EH (cell line): Measurements from ENCODE around the gene KCNQ5.

Experiments
- DNase-seq: peaks from one replicate; pipeline ENCODE4 v3.0.0-alpha.2; 2015; ENCODE audit warnings: low read depth

The KCNQ5 gene

GRCh38 chr6:72676995-72677394 is 55.1 kb downstream of the KCNQ5 start:
- DNase-seq: no peak

- no peak for DNase-seq
Measured at GRCh38 chr6:72677740-72678139, 55.9 kb downstream of the KCNQ5 start.

GRCh38 chr6:72683797-72684196 is 61.9 kb downstream of the KCNQ5 start:
- DNase-seq: no peak

DNA sequence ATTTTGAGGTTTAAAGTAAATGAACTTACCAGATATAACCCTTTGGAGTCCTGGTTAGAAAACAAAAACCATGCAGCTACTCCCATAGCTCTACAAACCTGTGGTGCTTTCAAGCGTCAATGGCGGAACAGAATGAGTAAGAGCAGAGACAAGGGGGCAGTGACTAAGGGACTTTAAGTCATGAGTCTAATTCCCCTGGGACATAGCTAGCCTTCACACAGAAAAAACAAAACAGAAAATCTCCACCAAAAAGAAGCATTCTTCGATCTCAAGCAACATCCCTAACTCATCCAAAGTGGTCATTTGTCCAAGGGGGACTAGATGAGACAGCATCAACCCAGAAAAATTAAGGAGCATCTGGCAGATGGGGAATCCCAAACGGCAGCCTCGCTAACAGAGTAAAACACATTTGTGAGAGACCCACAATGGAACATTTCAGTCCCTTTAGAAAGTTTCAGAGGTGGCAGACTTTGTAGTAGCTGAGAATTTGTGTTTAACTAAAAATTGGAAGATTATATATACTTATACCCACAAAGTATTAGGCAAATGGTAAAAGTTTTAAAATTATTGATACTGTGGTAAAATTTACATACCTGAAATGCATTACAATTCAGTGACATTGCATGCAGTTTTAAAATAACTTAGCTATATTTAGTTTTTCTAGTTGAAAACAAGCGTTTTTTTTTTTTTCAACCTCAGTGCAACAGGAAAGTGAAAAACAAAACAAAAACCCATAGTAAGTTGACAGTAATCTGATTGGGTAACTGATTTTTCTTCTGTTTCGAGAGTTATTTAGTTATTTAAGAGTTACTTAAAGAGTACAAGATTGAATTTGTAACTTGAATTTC is 67.5 kb downstream of the KCNQ5 start:
- peak; percentile 6 for DNase-seq

DNA sequence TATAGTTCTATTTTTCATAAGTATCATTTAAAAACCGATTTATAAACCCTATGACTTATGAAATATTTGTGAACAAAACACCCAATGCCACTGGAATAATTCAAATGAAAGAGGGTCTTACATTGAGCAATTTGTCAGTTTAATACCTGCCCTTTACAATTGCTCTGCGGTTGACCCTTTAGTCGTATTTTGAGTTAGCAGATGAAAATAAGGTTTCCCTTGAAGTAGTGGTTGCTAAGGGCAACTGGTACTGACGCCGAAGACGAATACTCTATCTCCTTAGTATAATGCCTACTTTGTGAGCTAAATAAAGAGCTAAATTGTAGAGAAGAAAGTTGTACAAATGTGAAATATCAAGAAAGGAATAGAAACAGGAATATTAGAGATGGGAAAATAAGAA is 69.4 kb downstream of the KCNQ5 start:
- DNase-seq: no peak

GRCh38 chr6:72696055-72696454 is 74.2 kb downstream of the KCNQ5 start:
- DNase-seq: no peak

- DNase-seq: peak; percentile 22
Measured at GRCh38 chr6:72699159-72699558, 77.3 kb downstream of the KCNQ5 start.

DNA sequence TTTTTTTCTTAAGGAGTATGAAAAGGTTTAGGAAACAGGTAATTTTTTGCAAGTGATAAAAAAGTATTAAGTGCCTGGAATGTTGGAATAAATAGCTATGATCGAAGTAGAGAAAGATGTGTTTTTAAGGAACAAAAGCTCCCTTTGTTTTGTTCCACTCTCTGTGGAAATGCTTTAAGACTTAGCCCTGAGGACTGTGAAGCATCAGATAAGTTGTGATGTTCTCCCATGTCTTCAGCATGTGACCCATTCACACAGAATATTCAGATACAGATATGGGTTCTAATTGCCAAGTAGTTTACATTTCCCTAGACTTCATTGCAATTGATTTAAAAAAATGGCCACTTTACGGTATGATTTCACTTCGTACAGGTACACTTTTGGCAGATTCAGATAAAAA is 80.6 kb downstream of the KCNQ5 start:
- DNase-seq: no peak

DNA sequence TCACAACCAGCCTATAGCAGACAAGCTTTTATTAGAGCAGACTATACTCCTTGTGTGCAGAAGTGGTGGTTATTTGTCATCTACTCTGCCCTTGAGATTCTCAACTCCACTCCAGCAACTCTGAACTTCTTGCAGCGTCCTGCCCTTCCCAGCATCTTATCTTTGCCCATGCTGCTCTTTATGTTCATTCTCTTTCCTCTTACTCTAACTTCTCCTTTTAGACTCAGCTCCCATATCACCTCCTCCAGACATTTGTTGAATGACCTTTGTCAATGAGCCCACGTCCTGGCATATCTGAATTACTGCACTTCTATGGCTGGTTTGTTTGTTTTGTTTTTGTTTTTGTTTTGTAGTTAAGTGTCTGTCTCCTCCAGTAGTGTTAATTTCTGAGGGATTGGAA is 81.2 kb downstream of the KCNQ5 start:
- DNase-seq: no peak

GRCh38 chr6:72704979-72705378 is 83.1 kb downstream of the KCNQ5 start:
- no peak for DNase-seq

- DNase-seq: peak; percentile 47
Measured at GRCh38 chr6:72709431-72709830, 87.6 kb downstream of the KCNQ5 start.

DNA sequence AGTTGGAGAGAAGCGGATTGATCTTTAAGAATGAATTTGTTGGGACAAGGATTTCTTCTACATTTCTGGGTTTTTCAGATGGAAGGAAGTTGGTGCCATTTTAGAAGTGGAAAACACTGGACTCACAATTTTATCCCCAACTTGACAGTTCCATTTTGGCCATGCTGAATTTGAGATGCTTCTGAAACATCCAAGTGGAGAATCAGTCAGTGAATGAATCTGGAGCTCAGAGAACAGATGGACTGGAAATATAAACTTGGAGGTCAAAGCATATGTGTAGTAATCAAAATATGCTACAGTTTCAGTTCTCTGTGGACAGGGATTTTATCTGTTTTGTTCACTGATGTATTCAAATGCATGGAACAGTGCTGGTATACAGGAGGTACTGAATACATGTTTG is 89.9 kb downstream of the KCNQ5 start:
- no peak for DNase-seq

- no peak for DNase-seq
Measured at GRCh38 chr6:72712910-72713309, 91.0 kb downstream of the KCNQ5 start.

GRCh38 chr6:72715119-72715518 is 93.3 kb downstream of the KCNQ5 start:
- no peak for DNase-seq

GRCh38 chr6:72716916-72717315 is 95.1 kb downstream of the KCNQ5 start:
- DNase-seq: no peak

DNA sequence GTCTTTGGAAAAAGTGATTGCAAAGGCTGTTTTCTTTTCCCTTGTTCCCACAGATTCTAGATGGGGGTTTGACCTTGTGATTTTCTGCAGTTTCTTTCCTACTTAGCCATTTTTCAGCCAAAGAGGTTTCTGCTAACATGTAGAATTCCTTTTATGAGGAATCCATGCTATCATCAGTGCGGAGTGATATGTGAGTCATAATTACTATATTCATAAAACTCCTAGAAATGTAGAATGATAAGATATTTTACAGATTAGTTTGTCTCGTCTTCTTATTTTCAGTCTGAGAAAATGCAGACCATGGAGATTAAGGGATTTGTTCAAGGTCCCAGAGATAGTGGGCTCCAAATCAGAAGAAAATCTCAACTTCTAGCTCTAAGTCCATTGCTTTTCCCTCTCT is 98.6 kb downstream of the KCNQ5 start:
- peak; percentile 69 for DNase-seq

GRCh38 chr6:72721346-72721745 is 99.5 kb downstream of the KCNQ5 start:
- peak; percentile 54 for DNase-seq

DNA sequence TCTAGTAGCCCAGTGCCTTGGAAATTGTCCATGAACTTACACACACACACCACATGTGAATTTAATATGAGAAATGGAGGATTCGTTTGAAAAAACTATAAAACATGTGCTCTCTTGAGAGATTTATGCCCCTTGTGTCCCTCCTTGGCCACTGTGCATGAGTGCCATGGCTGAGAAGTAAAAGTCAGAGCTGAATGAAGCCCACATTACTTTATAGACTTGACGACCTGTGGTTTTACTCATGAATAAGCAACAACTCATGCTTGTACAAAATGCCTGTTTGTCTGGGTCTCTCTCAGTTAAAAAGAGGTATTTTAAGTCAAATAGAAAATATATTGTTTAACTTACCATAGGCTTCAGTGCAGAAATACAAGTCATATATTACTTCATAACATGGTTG is 102.7 kb downstream of the KCNQ5 start:
- DNase-seq: peak; percentile 24

DNA sequence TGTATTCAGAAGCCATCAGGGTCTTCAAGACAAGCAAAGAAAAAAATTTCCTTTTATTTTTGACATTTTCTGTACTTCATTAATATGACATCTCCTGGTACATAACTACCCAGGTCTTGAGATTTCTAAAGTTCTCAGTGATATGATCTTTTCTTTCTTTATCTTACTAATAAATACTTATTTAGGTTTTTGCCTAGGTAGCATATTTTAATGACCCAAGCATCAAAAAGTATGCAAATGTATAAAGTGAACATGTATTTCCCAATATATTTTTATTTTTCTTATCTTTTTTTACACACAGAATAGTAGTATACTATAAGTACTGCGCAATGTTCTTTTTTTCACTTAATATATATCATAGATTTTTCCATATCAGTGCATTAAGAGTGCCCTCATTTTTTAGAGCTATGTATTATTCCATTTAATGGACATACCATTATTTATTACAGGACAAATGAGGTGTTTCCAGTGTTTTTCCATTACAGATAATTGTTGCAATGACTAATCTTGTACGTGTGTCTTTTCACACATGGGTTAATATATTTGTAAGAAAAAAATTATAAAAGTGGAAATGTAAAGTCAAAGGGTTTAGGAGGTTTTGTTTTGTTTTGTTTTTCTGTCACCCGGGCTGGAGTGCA is 107.0 kb downstream of the KCNQ5 start:
- DNase-seq: no peak

DNA sequence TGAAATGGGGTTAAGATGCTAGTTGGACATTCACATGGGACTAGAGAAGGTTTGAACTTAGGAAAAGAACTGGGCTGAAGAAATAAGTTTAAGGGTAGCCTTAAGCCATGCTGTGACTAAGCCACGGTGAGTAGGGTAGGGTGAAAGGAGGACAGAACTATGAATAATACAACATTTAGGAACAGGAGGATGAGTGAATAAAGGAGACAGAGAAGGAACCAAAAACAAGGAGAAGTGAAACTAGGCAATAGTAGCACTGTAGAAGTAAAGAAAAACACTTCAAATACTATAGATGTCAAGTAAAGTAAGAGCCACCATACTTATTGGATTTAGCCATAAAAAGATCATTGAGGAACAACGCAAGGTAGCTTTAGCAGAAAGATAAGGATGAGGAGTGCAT is 111.2 kb downstream of the KCNQ5 start:
- no peak for DNase-seq

DNA sequence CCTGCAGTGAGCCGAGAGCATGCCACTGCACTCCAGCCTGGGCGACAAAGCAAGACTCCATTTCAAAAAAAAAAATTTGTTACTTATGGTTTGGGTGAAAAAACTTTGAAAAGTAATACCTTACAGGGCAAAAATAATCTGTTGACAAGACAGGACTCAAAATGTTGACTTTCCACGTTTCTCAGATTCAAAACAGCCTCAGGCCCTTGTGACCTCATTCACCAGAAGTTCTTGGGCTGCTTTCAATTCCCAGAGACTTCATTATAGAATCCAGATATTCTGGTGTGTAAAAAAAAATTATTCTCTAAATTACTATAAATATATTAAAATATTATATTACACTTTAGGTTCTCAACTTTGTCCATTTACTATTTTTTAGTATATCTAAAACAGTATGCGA is 116.2 kb downstream of the KCNQ5 start:
- no peak for DNase-seq

GRCh38 chr6:72739368-72739779 is 117.5 kb downstream of the KCNQ5 start:
- no peak for DNase-seq

- peak; percentile 35 for DNase-seq
Measured at GRCh38 chr6:72740135-72740534, 118.3 kb downstream of the KCNQ5 start.

- no peak for DNase-seq
Measured at GRCh38 chr6:72741083-72741482, 119.2 kb downstream of the KCNQ5 start.
